ENCODE measurements around the gene ATP6V0A1. TPM values are rescaled to one million over a fixed set of nuclear protein-coding genes. Genes with fewer than 3 reads are reported as not detected.
"Not testable (repeated sequence)": the region's sequence is repeated elsewhere in the genome, so short reads cannot be mapped to it uniquely, and the experiment has no call there.

The ATP6V0A1 gene
- total and polyA plus RNA-seq, 7 donors: 41.1 to 116 (median 62.7) TPM

DNA sequence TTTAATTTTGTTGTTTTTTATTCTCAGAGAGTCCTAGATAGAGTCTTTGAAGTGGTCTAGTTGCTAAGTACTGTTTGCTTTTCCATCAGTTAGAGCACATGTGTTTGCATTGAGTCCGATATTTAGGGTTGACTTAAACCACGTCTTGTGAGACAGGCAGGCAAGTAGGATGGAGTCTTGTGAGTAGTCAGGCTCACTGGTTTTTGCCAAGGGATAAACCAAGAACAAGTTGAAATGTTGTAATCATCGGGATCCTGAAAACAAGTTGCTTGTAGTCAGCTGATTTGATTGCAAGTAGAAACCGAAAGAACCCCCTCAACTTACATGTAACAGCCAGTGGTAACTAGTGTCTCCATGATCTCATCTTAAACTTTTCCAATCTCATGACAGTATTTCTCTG lies 17.2 kb downstream of the ATP6V0A1 start:
- no peaks in the 10 kb centered on the region for H3K9me3 ChIP-seq
- 82 to 93% (median 85%) methylated on average over 4 of the region's 4 CpGs for WGBS, 3 donors
- H3K36me3 ChIP-seq (ENCODE audit: insufficient read depth in 1 of 2, low read depth in 1 of 2): peaks cover 14 to 99% of the 10 kb centered on the region in 2 donors
- TF ChIP-seq, protein P1, sequence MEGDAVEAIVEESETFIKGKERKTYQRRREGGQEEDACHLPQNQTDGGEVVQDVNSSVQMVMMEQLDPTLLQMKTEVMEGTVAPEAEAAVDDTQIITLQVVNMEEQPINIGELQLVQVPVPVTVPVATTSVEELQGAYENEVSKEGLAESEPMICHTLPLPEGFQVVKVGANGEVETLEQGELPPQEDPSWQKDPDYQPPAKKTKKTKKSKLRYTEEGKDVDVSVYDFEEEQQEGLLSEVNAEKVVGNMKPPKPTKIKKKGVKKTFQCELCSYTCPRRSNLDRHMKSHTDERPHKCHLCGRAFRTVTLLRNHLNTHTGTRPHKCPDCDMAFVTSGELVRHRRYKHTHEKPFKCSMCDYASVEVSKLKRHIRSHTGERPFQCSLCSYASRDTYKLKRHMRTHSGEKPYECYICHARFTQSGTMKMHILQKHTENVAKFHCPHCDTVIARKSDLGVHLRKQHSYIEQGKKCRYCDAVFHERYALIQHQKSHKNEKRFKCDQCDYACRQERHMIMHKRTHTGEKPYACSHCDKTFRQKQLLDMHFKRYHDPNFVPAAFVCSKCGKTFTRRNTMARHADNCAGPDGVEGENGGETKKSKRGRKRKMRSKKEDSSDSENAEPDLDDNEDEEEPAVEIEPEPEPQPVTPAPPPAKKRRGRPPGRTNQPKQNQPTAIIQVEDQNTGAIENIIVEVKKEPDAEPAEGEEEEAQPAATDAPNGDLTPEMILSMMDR (IDR thresholded peaks at IDR 0.05): no peak
- H3K4me3 ChIP-seq: no peak overlapping the region
- no peaks in the 10 kb centered on the region for H3K27me3 ChIP-seq (ENCODE audit: insufficient read depth in 3 of 3, low read length in 2 of 3)
- DNase-seq (no peak), ATAC-seq (peak in 2 of 4 donors; percentile 20 to 37)
- no peak overlapping the region for H3K27ac ChIP-seq
- H3K4me1 ChIP-seq: no peaks in the 10 kb centered on the region
- intact Hi-C loops (cut with DNase I): loop anchor here (10.0 kb wide), 1 partner anchor 239 kb away; no protein-coding TSS in a partner anchor

DNA sequence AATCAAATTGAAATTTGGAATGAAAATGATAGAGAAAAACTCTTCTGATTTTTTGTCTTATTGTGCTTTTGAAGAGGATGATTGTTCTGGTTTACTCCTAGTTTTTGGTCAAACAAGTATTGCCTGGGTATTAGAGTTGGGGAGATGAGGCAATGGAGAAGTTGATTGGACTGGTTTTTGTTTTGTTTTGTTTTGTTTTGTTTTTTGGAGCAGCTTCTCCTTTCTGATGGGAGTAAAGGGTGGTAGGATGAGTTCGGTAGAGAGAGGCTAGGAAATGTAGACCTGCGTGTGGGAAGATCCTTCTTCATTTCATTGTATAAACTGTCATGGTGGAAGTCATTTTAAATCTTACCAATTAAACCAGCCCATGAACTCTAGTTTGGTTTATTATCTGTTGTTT lies 17.7 kb downstream of the ATP6V0A1 start:
- DNase-seq (no peak), ATAC-seq (no peak)
- intact Hi-C loops (cut with DNase I): loop anchor here (10.0 kb wide), 1 partner anchor 238 kb away; no protein-coding TSS in a partner anchor
- Histone ChIP-seq H3K9me3 (no peaks in the 10 kb centered on the region), H3K27ac (no peak overlapping the region), H3K27me3 (ENCODE audit: insufficient read depth in 3 of 3, low read length in 2 of 3) (no peaks in the 10 kb centered on the region), H3K4me3 (no peak overlapping the region), H3K36me3 (ENCODE audit: insufficient read depth in 1 of 2, low read depth in 1 of 2) (peaks cover 12 to 99% of the 10 kb centered on the region in 2 donors), H3K4me1 (no peaks in the 10 kb centered on the region)
- TF ChIP-seq, protein P1 (IDR thresholded peaks at IDR 0.05): no peak
- WGBS, 3 donors: 81 to 94% (median 93%) methylated on average over 2 of the region's 2 CpGs

DNA sequence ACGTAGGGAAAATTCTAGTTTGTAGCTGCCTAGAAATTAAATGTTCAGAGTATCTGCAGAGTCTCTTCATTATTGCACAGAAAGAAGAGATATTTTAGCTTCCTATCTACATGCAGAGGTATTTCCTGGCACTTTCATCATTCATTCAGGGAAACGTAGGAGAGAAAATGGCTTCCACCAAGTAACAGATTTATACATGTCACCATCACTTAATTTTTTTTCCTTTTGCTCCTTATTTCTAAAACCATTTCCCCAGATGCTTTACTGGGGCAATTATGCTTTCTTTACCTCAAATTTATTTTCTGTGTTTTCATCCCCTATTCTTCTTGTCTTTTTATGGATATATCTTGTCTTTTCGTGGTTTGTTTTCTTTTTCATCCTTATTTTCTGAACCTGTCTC lies 18.5 kb downstream of the ATP6V0A1 start:
- H3K4me3 ChIP-seq: no peak overlapping the region
- DNase-seq: no peak
- TF ChIP-seq, protein P1 (IDR thresholded peaks at IDR 0.05): no peak
- 82 to 87% (median 83%) methylated on average over 3 of the region's 3 CpGs for WGBS, 3 donors
- intact Hi-C loops (cut with DNase I): loop anchor here (10.0 kb wide), 1 partner anchor 238 kb away; no protein-coding TSS in a partner anchor
- no peaks in the 10 kb centered on the region for H3K27me3 ChIP-seq (ENCODE audit: insufficient read depth in 3 of 3, low read length in 2 of 3)
- no peak overlapping the region for H3K27ac ChIP-seq
- no peak for ATAC-seq
- no peaks in the 10 kb centered on the region for H3K9me3 ChIP-seq
- H3K4me1 ChIP-seq: no peaks in the 10 kb centered on the region
- peaks cover 9 to 99% of the 10 kb centered on the region in 2 donors for H3K36me3 ChIP-seq (ENCODE audit: insufficient read depth in 1 of 2, low read depth in 1 of 2)

DNA sequence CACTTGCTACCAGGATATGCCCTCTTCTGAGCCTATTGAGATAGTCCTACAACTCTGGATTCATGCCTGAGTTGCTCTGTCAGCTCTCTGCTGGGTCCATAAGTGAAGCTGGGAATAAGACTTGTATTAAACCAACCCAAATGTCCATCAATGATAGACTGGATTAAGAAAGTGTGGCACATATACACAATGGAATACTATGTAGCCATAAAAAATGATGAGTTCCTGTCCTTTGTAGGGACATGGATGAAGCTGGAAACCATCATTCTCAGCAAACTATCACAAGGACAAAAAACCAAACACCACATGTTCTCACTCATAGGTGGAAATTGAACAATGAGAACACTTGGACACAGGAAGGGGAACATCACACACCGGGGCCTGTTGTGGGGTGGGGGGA lies 19.1 kb downstream of the ATP6V0A1 start:
- ATAC-seq; H3K4me1 ChIP-seq; H3K4me3 ChIP-seq; H3K27me3 ChIP-seq (ENCODE audit: insufficient read depth in 3 of 3, low read length in 2 of 3); DNase-seq; H3K27ac ChIP-seq; H3K9me3 ChIP-seq: not testable (repeated sequence)
- intact Hi-C loops (cut with DNase I): loop anchor here (10.0 kb wide), 1 partner anchor 237 kb away; no protein-coding TSS in a partner anchor
- 80 to 92% methylated on average over 1 of the region's 1 CpG; no CpG with 5 or more reads in 1 of the 3 donors for WGBS, 3 donors
- peaks cover 9 to 99% of the 10 kb centered on the region in 2 donors for H3K36me3 ChIP-seq (ENCODE audit: insufficient read depth in 1 of 2, low read depth in 1 of 2)

DNA sequence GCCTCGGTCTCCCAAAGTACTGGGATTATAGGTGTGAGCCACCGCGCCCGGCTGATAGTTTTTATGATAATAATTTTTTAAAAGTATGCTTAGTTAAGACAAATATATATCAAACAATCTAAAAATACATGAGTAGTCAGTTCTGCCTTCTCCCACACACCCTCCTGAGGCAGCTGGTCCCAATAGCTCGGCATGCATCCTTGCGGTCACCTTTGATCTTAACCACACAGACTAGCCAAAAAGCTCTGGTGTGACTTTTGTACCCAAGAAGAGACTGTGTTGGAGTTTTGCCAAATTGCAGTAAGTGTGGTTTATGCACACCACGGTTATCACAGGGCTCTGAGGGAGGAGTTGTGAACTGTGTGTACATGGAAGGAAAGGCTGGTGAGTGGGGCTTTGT lies 25.6 kb downstream of the ATP6V0A1 start:
- intact Hi-C loops (cut with DNase I): no loop called here
- Histone ChIP-seq H3K27me3 (ENCODE audit: insufficient read depth in 3 of 3, low read length in 2 of 3) (no peaks in the 10 kb centered on the region), H3K9me3 (no peaks in the 10 kb centered on the region), H3K4me3 (no peak overlapping the region), H3K27ac (no peak overlapping the region), H3K4me1 (peaks cover 3% of the 10 kb centered on the region), H3K36me3 (ENCODE audit: insufficient read depth in 1 of 2, low read depth in 1 of 2) (peaks cover 23 to 100% of the 10 kb centered on the region in 2 donors)
- WGBS, 3 donors: 83 to 87% (median 86%) methylated on average over 7 of the region's 7 CpGs
- no peak for DNase-seq
- ATAC-seq: peak in 1 of 4 donors; percentile 26
- TF ChIP-seq, protein P1 (IDR thresholded peaks at IDR 0.05): no peak

Measured in psoas muscle (tissue), 8 donors.